ENCODE results near the gene HSPA12B.
A peak's percentile ranks its signal among the peaks of the same experiment; 100 is the strongest.

The HSPA12B gene

DNA sequence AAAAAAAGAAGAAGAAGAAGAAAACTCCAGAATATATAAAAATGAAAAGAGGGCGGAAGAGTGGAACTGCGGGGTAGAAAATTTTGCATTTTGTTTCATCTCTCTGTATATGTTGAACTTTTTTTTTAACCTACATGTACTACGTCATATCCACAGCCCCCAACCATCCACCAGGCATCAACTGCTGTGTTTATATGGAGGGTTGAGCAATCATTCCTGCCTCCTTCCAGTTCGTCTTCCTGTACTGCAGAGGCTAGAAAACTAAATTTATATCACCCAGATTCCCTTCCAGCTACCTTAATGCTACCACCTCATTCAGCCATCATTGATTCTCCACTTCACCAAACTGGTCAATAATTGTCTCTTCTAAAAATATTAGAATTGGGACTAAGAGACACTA is 10.6 kb upstream of the HSPA12B start:
- H3K4me3 ChIP-seq (ENCODE audit: low read depth, low read length) = no peak overlapping the region
- TF ChIP-seq, protein P1, sequence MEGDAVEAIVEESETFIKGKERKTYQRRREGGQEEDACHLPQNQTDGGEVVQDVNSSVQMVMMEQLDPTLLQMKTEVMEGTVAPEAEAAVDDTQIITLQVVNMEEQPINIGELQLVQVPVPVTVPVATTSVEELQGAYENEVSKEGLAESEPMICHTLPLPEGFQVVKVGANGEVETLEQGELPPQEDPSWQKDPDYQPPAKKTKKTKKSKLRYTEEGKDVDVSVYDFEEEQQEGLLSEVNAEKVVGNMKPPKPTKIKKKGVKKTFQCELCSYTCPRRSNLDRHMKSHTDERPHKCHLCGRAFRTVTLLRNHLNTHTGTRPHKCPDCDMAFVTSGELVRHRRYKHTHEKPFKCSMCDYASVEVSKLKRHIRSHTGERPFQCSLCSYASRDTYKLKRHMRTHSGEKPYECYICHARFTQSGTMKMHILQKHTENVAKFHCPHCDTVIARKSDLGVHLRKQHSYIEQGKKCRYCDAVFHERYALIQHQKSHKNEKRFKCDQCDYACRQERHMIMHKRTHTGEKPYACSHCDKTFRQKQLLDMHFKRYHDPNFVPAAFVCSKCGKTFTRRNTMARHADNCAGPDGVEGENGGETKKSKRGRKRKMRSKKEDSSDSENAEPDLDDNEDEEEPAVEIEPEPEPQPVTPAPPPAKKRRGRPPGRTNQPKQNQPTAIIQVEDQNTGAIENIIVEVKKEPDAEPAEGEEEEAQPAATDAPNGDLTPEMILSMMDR (IDR thresholded peaks at IDR 0.05; ENCODE audit: low read depth, low read length) = no peak

DNA sequence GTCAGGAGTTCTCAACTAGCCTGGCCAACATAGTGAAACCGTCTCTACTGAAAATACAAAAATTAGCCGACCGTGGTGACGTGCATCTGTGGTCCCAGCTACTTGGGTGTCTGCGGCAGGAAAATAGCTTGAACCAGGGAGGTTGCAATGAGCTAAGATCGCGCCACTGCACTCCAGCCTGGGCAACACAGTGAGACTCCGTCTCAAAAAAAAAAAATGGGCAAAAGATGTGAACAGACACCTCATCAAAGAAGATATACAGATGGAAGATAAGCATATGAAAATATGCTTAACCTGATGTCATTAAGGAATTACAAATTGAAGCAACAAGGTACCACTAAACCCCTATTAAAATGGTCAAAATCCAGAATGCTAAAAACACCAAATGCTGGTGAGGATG is 9.2 kb upstream of the HSPA12B start:
- TF ChIP-seq, protein P1 (IDR thresholded peaks at IDR 0.05; ENCODE audit: low read depth, low read length) = no peak
- H3K4me3 ChIP-seq (ENCODE audit: low read depth, low read length) = no peak overlapping the region

DNA sequence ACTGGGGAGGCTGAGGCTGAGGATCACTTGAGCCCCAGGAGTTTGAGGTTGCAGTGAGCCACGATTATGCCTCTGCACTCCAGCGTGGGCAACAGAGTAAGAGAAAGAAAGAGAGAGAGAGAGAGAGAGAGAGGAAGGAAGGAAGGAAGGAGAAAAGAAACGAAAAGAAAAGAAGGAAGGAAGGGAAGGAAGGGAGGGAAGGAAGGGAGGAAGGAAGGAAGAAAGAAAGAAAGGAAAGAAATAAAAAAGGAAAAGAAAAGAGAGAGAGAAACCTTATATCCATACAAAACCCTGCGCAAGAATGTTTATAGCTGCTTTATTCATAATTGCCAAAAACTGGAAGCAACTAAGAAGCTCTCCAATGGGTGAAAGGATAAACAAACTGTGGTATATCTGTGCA is 8.1 kb upstream of the HSPA12B start:
- H3K4me3 ChIP-seq (ENCODE audit: low read depth, low read length) = no peak overlapping the region
- TF ChIP-seq, protein P1 (IDR thresholded peaks at IDR 0.05; ENCODE audit: low read depth, low read length) = no peak

DNA sequence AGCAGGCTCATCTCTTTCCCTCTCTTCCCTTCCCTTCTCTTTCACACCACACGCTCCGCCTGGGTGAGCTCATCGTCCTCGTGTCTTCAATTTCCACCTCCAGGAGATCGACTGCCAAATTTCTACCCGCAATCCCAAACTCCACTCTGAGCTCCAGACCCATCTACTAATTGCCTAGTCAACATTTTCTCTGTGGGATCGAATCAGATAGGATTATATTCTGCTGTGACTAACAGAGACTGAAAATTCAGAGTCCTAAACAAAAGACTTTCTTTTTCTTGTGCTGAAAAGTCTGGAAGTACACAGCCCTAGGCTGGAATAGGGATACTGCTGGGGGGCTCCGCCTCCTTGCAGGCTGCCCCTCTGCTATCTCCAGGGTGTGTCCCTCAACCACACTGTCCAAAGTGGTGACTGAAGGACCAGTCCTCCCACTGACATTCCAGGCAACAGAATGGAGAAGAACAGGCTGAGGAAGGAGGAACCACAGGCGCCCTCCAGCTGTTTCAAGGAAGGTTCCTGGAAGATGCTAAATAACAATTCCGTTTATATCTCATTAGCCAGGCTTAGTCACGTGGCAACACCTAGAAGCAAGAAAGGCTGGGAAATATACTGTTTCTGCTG is 5.0 kb upstream of the HSPA12B start:
- TF ChIP-seq, protein P1 (IDR thresholded peaks at IDR 0.05; ENCODE audit: low read depth, low read length) = no peak
- 0 out of 2 replicates have a peak overlapping the region, but pooled peaks have one; percentile 27 for H3K4me3 ChIP-seq (ENCODE audit: low read depth, low read length)

DNA sequence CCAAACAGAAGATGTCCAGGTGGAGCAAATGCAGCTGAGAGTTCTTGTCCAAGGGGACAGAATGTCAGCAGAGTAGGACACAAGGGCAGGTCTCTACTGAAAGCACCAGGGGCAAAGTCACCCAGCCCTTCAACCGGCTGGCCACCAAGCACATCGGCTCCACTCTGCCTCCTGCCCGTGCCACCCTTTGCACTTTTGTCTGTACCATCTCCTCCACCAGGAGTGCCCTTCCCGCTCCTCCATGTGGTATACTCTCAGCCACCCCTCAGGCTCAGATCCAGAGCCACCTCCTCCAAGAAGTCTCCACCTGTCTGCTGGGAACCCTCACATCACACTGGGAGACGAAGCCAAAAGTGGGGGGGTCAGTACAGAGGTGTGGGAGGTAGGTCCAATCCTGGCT is 4.1 kb upstream of the HSPA12B start:
- H3K4me3 ChIP-seq (ENCODE audit: low read depth, low read length) = no peak overlapping the region
- TF ChIP-seq, protein P1 (IDR thresholded peaks at IDR 0.05; ENCODE audit: low read depth, low read length) = no peak

DNA sequence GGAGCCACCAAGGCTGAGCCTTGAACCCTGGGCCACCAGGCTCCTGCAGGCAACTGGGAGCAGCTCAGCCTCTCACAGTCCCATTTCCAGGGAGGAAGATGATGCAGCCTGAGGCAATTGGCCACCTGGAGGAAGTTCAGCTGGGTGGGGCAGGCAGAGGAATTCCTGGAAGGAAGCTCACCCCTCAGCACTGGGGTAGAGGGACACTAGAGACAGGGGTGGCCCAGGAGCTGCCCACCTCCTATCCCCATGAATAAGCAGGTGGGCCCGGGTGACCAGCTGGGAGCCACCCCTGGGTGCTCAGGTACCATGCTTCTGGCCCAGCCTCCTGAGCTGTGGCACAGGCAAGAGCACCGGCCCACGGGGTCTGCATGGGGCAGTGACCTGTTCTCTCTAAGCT is 3.6 kb upstream of the HSPA12B start:
- TF ChIP-seq, protein P1 (IDR thresholded peaks at IDR 0.05; ENCODE audit: low read depth, low read length) = no peak
- no peak overlapping the region for H3K4me3 ChIP-seq (ENCODE audit: low read depth, low read length)

DNA sequence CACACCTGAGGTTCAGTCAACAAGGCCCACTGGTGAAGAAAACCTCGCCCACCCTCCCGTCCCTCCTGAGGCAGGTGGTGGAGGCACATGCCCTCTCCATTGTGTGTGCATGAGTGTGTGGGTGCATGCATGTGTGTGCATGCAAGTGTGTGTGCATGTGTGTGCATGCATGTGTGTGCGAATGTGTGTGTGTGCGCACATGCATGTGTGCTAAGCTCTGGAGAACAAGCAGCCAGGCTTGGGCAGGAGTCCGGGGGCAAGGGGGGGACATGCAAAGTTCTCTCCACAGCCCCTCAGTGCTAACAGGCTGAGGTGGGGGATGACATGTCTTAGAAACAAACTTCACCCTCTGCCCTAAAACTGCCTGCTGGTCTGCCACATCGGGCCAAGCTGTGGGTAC is 3.1 kb upstream of the HSPA12B start:
- no peak overlapping the region for H3K4me3 ChIP-seq (ENCODE audit: low read depth, low read length)
- TF ChIP-seq, protein P1 (IDR thresholded peaks at IDR 0.05; ENCODE audit: low read depth, low read length) = no peak

Measured in WI38 (cell line).